LoVo (cell line): ENCODE measurements around the gene PRDM4.
"Not testable (repeated sequence)": the region's sequence is repeated elsewhere in the genome, so short reads cannot be mapped to it uniquely, and the experiment has no call there.

Experiments
- DNase-seq: peaks from one replicate; pipeline ENCODE4 v3.0.0-alpha.2; 2016; ENCODE audit warnings: low spot score

PRDM4 gene

GRCh38 chr12:107774349-107775029, 13.6 kb upstream of the PRDM4 start, which contains the start of gene ASCL4:
TSS of gene ASCL4 (plus strand) at chr12:107774704. CDS start at chr12:107775219, 515 bp downstream.
- no peak for DNase-seq

DNA sequence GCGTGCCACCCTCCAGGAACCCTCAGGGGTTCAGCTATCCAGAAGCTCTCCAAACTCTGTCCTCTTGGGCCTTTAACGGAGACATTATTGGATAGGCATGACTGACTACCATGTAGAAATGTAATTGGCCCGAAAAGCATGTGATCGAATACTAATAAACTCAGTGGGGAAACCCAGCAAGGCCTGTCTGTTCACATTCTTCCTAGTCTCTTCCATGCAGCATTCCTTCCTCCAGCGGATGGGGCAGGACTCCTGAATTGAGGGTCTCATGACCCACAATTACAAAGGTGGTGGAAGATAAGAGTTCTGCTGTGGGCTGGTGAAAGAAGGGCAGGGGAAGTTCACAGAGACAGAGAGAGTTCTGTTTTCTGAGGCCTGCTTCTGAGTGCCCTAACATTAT, 6.5 kb upstream of the PRDM4 start:
- DNase-seq, result no peak

GRCh38 chr12:107765316-107765715, 4.4 kb upstream of the PRDM4 start:
- DNase-seq, result no peak

DNA sequence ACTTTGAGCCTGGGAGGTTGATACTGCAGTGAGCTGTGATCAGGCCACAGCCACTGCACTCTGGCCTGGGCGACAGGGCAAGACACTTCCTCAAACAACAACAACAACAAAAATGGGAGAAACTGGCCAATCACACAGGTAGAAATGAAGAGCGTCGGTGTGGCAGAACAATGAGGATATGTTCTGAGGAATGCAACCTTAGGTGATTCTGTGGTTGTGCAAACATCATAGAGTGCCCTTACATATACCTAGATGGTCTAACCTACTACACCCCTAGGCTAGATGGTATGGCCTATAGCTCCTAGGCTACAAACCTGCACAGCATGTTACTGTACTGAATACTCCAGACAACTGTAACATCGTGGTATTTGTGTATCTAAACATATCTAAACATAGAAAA, 3.7 kb upstream of the PRDM4 start:
- no peak for DNase-seq

- DNase-seq, result no peak
Measured at GRCh38 chr12:107762874-107763273, 1.9 kb upstream of the PRDM4 start.

GRCh38 chr12:107761502-107761904, 566 bp upstream of the PRDM4 start:
- no peak for DNase-seq

DNA sequence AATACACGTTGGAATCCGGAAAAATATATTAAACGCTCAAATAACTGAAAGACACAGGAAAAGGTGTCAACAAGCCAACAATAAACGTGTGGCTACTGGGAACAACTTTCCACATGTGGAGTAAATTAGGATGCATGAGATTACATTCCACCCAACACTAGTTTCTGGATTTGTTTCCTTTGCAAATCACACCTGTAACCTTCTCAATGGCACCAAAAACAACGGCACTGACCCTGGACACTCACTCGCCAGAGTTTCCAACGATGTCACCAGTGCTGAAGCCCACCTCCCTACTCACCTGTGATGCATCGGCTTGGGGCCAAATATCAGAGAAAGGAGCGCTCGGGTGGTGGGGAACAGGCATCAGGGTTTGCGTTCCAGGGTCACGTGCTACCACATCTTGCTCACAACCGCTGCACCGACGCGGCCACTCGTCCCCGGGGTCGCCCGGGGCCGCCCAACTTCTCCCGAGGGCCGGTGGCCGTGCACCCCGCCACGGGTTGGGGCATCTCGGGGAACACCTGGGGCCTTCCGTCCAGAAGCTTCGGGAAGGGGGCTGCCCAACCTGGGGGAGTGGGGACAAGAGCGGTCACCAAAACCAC, 629 bp downstream of the PRDM4 start:
- peak; percentile 39 for DNase-seq

DNA sequence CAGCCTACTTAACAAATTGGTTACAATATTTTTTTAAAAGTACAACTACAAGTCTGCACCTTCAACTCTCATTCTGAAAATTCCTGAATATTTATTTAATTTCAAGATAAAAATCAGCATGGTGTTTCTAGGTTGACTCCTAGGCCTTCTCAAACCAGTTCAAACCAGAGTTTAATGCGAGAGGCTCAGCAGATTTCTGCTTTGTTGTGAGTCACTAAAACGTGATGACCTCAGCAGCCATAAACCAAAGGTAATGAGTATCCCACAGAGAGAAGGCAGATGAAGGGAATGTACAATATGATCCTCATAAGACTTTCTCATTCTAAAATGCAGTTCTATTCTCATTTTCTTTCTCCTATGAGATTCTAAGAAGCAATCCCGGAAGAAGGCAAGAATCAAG, 1.5 kb downstream of the PRDM4 start:
- DNase-seq, result peak; percentile 91

GRCh38 chr12:107749083-107749482, 11.9 kb downstream of the PRDM4 start:
- no peak for DNase-seq

DNA sequence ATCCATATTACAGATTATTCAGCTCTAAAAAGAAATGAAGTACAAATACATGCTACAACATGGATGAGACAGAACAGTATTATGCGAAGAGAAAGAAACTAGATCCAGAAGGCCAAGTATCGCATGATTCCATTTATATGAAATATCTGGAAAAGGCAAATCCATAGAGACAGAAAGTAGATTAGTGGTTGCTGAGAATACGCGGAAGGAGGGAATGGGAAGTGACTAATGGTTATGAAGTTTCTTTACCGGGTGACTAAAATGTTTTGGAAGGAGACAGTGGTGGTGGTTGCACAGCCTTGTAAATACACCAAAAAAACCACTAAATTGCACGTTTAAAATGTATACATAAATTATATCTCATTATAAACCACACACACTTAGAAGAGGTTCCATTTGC, 12.5 kb downstream of the PRDM4 start:
- no peak for DNase-seq

DNA sequence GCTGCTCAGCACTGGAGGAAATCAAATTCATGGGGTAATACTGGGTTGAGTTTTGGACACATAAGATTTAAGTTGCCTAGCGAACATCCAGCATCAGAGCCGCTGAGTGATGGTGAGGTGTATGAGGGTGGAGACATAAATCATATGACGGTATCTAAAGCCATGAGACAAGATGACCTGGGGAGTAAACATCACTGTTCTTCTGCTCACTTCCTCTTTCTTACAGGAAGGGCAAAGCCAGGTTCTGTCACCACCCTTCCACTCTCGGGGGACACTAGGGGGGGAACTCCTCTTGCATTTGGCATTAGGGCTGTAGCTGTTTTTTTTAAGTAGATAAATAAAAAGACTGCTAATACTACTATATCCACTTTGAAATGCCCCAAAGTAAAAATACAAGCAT, 24.0 kb downstream of the PRDM4 start:
- DNase-seq, result no peak

- DNase-seq, result no peak
Measured at GRCh38 chr12:107735763-107736162, 25.2 kb downstream of the PRDM4 start.

DNA sequence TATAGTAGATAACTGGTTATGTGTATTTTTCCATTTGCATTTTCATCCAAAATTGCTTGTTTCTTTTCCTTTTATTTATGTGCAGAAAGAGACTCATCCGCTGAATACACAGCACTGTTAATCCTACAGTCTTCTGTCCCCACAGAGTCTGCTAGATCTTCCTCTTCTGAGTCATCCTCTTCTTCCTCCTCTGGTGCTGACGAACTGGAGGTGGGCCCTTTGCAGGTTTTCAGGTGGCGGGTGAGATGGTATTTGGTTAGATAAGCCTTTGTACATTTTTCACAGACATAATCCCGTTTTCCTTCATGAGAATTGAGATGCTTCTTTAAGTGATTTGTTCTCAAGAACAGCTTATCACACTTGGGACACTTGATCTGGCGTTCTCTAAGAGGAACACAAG, 26.8 kb downstream of the PRDM4 start:
- no peak for DNase-seq

GRCh38 chr12:107732365-107732764, 28.6 kb downstream of the PRDM4 start:
- DNase-seq, result no peak

DNA sequence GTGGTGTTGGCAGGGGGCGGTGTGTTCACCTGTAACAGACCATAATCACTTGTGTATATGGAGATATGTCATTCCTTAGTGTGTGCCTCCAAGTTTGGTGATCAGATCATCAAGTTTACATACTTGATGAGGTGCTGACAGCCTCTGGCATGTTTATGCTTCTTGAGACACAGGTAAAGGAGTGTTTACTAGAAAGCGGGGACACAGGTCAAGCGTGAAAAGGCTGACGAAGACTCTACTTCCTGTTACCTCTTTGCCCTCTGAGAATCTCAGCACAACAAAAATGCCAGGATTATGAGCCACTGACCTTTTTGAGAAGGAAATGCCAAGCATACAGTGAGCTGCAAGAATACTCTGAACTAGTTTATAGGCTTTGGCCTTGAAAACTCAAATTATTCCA, 29.6 kb downstream of the PRDM4 start:
- DNase-seq, result no peak

DNA sequence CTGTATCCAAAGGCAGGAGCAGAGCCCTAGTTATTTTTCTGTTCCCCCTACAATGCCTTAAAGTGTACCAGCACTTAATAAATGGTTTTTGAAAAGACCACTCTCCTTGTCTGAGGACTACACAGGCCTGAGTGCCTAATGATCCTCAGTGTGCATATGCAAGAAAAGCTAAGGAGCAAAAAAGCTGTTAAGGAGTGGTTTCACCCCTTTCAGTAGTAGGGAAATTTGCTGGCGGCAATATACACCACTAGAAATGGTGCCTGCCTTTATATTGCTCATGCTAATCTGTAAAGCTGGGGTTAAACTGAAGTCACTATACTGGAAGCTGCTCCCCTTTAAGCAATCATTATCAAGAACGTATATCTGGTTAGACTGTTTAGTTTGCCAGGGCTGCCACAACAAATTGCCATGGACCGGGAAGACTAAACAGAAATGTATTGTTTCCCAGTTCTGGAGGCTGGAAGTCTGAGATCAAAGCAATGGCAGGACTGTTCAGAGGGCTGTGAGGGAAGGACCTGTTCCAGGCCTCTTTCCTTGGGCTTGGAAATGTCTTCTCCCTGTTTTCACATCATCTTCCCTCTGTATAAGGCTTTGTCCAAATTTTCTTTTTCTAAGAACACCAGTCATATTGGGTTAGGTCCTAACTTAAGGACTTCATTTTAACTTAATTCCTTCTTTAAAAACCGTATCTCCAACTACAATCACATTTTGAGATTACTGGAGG, 30.2 kb downstream of the PRDM4 start:
- DNase-seq, result no peak

DNA sequence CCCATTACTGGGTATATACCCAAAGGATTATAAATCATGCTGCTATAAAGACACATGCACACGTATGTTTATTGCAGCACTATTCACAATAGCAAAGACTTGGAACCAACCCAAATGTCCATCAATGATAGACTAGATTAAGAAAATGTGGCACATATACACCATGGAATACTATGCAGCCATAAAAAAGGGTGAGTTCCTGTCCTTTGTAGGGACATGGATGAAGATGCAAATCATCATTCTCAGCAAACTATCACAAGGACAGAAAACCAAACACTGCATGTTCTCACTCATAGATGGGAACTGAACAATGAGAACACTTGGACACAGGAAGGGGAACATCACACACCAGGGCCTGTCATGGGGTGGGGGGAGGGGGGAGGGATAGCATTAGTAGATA, 33.2 kb downstream of the PRDM4 start:
- DNase-seq, result not testable (repeated sequence)

DNA sequence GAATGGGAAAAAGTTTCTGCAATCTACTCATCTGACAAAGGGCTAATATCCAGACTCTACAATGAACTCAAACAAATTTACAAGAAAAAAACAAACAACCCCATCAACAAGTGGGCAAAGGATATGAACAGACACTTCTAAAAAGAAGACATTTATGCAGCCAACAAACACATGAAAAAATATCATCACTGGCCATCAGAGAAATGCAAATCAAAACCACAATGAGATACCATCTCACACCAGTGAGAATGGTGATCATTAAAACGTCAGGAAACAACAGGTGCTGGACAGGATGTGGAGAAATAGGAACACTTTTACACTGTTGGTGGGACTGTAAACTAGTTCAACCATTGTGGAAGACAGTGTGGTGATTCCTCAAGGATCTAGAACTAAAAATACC, 33.6 kb downstream of the PRDM4 start:
- not testable (repeated sequence) for DNase-seq

DNA sequence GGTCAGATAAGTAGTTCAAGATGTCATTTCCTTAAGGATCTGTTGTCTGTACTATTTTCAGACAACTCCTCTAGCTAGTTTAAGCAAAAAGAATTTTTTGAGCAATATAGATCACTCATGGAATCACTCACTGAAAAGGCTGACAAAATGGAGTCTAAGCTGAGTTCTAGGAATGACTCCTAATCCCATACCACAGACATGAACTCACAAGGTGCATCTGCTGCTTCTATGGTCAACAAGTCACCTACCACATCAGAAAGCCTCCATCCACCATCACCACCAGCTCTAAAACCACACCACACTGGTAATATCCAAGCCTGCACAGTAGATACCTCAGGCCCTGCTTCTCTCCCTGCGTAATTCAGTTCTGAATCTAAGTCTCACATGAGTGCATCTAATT, 42.3 kb downstream of the PRDM4 start:
- DNase-seq, result no peak

GRCh38 chr12:107715780-107716179, 45.2 kb downstream of the PRDM4 start:
- DNase-seq, result no peak

DNA sequence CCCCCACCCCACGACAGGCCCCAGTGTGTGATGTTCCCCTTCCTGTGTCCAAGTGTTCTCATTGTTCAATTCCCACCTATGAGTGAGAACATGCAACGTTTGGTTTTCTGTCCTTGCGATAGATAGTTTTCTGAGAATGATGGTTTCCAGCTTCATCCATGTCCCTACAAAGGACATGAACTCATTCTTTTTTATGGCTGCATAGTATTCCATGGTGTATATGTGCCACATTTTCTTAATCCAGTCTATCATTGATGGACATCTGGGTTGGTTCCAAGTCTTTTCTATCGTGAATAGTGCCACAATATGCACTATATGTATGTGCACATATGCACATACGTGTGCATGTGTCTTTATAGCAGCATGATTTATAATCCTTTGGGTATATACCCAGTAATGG, 55.4 kb downstream of the PRDM4 start:
- DNase-seq, result not testable (repeated sequence)

DNA sequence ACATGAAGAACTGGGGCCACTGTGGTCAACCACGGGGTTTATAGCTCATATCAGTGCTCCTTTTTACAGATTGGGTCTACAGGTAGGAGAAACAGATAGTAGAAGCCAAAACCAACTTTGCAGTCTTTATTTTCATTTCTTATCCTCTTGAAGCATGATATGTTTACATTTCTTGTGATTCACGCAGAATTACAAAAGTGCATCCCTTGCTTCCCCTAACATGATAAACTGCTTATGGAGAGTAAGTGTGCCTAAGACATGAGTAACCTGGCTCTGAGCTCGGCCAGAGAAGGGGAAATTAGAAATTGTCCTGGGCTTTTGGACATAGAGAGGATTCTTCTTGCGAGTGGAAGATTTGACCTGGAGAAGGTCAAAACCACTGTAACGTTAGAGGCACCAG, 56.9 kb downstream of the PRDM4 start:
- DNase-seq, result no peak

DNA sequence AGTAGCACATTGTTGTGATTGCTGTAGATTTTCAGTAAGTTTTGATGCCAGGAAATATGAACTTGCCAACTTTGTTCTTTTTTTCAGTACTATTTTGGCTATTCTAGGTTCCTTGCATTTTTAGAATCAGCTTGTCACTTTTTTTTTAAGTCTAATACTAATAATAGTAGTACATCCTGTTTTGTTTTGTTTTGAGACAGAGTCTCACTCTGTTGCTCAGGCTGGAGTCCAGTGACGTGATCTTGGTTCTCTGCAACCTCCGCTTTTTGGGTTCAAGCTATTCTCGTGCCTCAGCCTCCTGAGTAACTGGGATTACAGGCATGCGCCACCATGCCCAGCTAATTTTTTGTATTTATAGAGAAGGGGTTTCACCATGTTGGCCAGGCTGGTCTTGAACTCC, 58.8 kb downstream of the PRDM4 start:
- DNase-seq, result no peak
